Rectal smooth muscle tissue (tissue), 1 donor: ENCODE measurements around the gene ADM.

ENCODE experiments used
- H3K27ac ChIP-seq: one replicate; pipeline ENCODE4 v1.7.0; 2013; ENCODE audit warnings: low read depth, low read length, inconsistent platforms
- H3K27me3 ChIP-seq: one replicate; pipeline ENCODE4 v1.7.0; 2013; ENCODE audit warnings: low read length; ENCODE audit not compliant: control insufficient read depth, insufficient read depth
- H3K36me3 ChIP-seq: one replicate; pipeline ENCODE4 v1.7.0; 2013; ENCODE audit warnings: low read length; ENCODE audit not compliant: control insufficient read depth, insufficient read depth
- H3K4me1 ChIP-seq: one replicate; pipeline ENCODE4 v1.7.0; 2013; ENCODE audit warnings: low read length; ENCODE audit not compliant: control insufficient read depth, insufficient read depth
- H3K4me3 ChIP-seq: one replicate; pipeline ENCODE4 v1.7.0; 2013; ENCODE audit warnings: low read length
- H3K9ac ChIP-seq: one replicate; pipeline ENCODE4 v1.7.0; 2013; ENCODE audit warnings: low read length

ADM gene

GRCh38 chr11:10307400-10308200, 2.7 kb downstream of the ADM start:
- H3K4me1 ChIP-seq = peaks cover 16% of the 10 kb centered on the region
- peak overlapping the region; percentile 16 for H3K9ac ChIP-seq
- H3K27me3 ChIP-seq = no peaks in the 10 kb centered on the region
- no peaks in the 10 kb centered on the region for H3K36me3 ChIP-seq
- H3K4me3 ChIP-seq = peak overlapping the region; percentile 87
- H3K27ac ChIP-seq = peak overlapping the region; percentile 67

GRCh38 chr11:10308201-10308954, 3.5 kb downstream of the ADM start:
- Histone ChIP-seq H3K4me3 (peak overlapping the region; percentile 87), H3K9ac (peak overlapping the region; percentile 16), H3K27me3 (no peaks in the 10 kb centered on the region), H3K27ac (peak overlapping the region; percentile 67), H3K36me3 (no peaks in the 10 kb centered on the region), H3K4me1 (peaks cover 16% of the 10 kb centered on the region)

DNA sequence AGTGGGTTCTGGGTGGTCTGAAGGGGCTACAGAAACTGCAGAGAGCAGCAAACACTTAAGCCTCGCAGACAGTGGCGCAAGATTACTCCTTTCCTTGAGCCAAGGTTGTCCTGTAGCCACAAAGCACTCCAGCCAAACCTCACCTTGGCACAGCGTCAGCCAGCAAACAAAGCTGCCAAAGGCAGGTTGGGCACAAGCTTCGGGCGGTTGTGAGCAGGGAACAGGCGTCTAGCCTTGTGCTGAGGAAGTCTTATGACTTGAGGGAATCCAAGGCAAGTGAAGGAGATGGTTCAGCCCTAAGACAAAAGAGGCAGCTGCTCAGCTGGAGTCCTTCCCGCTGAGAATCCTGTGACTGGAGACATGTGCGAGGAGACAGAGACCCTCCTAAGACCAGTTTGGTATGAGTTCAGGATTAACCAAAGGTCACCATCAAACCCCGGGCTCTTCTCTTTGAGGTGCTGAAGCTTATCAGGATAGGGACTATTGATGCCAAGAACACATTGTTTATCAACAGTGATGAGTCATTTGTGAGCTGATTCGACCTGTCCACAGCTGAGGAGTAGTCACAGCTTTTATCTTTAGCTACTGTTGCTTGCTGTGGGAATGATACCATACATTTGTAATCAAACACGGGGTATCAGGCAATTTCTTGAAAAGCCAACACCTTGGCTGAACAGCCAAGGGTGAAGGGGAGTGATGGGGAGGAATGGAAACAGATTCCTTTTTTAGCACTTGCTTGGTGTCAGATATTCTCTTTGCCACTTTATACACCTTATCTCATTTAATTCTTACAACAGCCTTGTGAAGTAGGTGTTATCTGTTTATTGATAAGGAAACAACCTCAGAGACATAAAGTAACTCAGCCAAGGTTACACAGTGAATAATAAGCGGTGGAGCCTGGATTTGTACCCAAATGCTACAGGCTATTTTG, 4.6 kb downstream of the ADM start:
- H3K27me3 ChIP-seq = no peaks in the 10 kb centered on the region
- H3K27ac ChIP-seq = no peak overlapping the region
- H3K36me3 ChIP-seq = no peaks in the 10 kb centered on the region
- no peak overlapping the region for H3K9ac ChIP-seq
- H3K4me1 ChIP-seq = peaks cover 12% of the 10 kb centered on the region
- H3K4me3 ChIP-seq = no peak overlapping the region

- no peak overlapping the region for H3K4me3 ChIP-seq
- no peak overlapping the region for H3K27ac ChIP-seq
- H3K9ac ChIP-seq = no peak overlapping the region
- H3K27me3 ChIP-seq = no peaks in the 10 kb centered on the region
- peaks cover 12% of the 10 kb centered on the region for H3K4me1 ChIP-seq
- no peaks in the 10 kb centered on the region for H3K36me3 ChIP-seq
These were observed 5.5 kb downstream of the ADM start for GRCh38 chr11:10310301-10310841.

DNA sequence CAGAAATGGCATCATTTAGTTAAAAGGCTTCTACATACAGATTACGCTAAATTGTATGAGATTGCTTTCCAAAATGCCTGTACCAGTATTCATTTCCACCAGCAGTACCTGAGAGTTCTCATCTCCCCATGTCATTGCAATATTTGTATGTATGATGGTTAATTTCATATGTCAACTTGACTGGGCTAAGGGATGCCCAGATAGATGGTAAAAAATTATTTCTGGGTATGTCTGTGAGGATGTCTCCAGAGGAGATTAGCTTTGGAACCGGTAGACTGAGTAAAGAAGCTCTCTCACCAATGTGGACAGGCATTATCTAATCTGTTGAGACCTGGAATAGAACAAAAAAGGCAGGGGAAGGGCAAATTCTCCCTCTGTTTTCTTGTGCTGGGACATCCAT, 6.9 kb downstream of the ADM start:
- Histone ChIP-seq H3K36me3 (no peaks in the 10 kb centered on the region), H3K27me3 (no peaks in the 10 kb centered on the region), H3K4me3 (no peak overlapping the region), H3K9ac (no peak overlapping the region), H3K4me1 (peaks cover 5% of the 10 kb centered on the region), H3K27ac (no peak overlapping the region)

- H3K4me3 ChIP-seq = no peak overlapping the region
- no peaks in the 10 kb centered on the region for H3K36me3 ChIP-seq
- H3K9ac ChIP-seq = no peak overlapping the region
- no peak overlapping the region for H3K27ac ChIP-seq
- H3K4me1 ChIP-seq = no peaks in the 10 kb centered on the region
- H3K27me3 ChIP-seq = no peaks in the 10 kb centered on the region
These were observed 9.6 kb downstream of the ADM start for GRCh38 chr11:10314199-10315072.

DNA sequence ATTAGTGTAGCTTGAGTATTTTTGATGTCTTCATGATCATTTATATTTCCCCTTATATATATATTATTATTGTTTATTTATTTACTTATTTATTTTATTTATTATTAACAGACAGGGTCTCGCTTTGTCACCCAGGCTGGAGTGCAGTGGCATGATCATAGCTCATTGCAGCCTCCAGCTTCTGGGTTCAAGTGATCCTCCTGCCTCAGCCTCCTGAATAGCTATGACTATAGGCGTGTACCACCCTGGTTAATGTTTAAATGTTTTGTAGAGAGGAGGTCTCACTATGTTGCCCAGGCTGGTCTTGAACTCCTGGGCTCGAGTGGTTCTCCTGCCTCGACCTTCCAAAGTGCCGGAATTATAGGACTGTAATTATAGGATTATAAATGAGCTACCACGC, 10.2 kb downstream of the ADM start:
- H3K4me3 ChIP-seq = no peak overlapping the region
- no peaks in the 10 kb centered on the region for H3K27me3 ChIP-seq
- no peak overlapping the region for H3K9ac ChIP-seq
- H3K27ac ChIP-seq = no peak overlapping the region
- H3K4me1 ChIP-seq = no peaks in the 10 kb centered on the region
- no peaks in the 10 kb centered on the region for H3K36me3 ChIP-seq

DNA sequence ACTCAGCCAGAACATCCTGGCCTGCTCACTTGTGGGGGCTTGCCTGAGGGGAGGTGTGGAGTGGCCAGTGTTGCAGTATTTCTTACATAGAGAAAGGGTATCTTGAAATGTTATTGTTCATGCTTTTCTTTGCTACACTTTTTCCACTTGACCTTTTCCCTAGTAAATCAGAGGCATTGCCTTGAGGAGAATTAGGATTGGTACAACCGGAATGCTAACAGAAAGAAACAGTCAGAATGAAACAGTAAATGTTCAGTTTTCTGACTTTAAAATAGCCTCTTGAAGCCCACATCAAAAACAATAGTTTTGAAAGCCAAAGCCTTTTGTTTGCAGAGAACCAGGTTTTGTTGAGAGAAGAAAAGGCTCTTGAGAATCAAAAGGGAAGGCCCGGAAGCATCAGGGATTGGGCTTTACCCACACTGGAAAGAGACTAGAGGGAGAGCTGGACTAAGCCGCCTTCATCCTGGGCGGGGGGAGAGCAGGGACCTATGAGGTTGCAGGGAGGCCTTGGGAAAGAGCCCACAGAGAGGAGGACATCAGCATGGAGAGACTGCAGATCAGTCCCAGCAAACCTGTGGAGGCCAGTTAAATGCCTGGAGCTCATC, 12.4 kb downstream of the ADM start:
- no peak overlapping the region for H3K4me3 ChIP-seq
- peaks cover 6% of the 10 kb centered on the region for H3K4me1 ChIP-seq
- H3K27me3 ChIP-seq = no peaks in the 10 kb centered on the region
- no peaks in the 10 kb centered on the region for H3K36me3 ChIP-seq
- peak overlapping the region; percentile 10 for H3K27ac ChIP-seq
- no peak overlapping the region for H3K9ac ChIP-seq

- H3K9ac ChIP-seq = no peak overlapping the region
- H3K36me3 ChIP-seq = no peaks in the 10 kb centered on the region
- H3K27ac ChIP-seq = peak overlapping the region; percentile 10
- H3K4me3 ChIP-seq = no peak overlapping the region
- H3K27me3 ChIP-seq = no peaks in the 10 kb centered on the region
- peaks cover 13% of the 10 kb centered on the region for H3K4me1 ChIP-seq
These were observed 13.1 kb downstream of the ADM start for GRCh38 chr11:10317776-10318526.

DNA sequence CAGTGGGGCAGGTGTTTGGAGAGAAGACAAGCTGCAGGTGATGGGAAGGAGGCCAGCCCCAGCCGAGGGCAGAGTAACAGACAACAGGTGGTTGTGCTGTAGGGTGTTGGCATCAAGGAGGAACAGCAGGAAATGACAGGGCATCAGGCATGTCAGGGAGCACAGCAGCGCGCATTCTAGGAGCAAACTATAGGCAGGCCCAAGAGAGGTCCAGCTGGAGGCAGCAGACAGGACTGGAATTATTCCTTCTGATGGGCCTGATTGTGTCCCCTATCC, 13.6 kb downstream of the ADM start:
- peaks cover 15% of the 10 kb centered on the region for H3K4me1 ChIP-seq

More for the DNA sequence above, 13.6 kb downstream of the ADM start:
- H3K9ac ChIP-seq = no peak overlapping the region
- no peak overlapping the region for H3K4me3 ChIP-seq
- H3K36me3 ChIP-seq = no peaks in the 10 kb centered on the region
- H3K27me3 ChIP-seq = no peaks in the 10 kb centered on the region
- no peak overlapping the region for H3K27ac ChIP-seq
